ENCODE data around the gene KRT23. TPM values are rescaled to one million over a fixed set of nuclear protein-coding genes. Genes with fewer than 3 reads are reported as not detected.

The KRT23 gene
- not detected in 2 replicates for total RNA-seq

GRCh38 chr17:40937384-40937819, at the start of gene KRT23:
Gene KRT23 (minus strand): TSS chr17:40937646. CDS start chr17:40936603, 1,043 bp downstream.
- intact Hi-C loops (cut with micrococcal nuclease): no loop called here

GRCh38 chr17:40986920-40987319, 49.5 kb upstream of the KRT23 start:
- intact Hi-C loops (cut with micrococcal nuclease): no loop called here

DNA sequence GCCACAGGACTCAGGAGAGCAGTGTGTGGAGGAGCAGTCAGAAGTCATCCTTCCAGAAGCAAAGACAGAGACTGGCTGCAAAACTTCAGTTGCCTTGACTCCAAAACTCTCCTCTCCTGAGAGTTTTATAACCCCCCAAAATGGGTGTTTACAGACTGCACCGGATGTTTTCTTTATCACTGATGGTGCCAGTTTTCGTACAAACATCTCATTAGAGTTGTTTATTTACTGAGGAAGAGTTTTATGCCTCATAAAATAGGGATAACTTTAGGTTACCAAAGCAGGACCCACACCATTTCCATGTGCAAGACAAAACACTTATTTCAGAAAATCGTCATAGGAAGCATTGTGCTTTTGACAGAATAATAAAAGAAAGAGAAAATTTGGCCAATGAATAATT, 46.8 kb upstream of the KRT23 start, which contains the start of gene KRT40:
KRT40 (minus strand) TSS at position 101 of the 400 bp plus-strand sequence; CDS start at position 48, 53 bp downstream.
- intact Hi-C loops (cut with micrococcal nuclease): no loop called here

DNA sequence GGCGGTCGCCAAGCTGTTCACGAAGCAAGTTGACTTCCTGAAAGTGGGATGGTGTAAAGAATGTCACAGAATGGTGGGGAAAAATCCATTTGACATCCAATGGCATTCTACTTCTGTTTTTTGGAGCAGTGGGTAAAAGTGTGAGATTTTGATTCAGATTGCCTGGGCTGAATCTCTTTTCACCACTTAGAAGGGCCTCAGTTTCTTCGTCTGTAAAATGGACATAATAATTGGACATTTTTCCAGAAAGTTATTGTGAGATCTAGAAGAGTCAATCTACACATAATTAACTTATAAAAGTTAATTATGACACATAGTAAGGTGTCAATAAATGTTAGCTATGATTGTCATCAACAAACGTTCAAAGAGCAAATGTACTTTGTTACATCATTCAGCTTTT, 43.7 kb upstream of the KRT23 start:
- intact Hi-C loops (cut with micrococcal nuclease): no loop called here

- intact Hi-C loops (cut with micrococcal nuclease): no loop called here
Observed at GRCh38 chr17:40980596-40980995, 43.1 kb upstream of the KRT23 start.

DNA sequence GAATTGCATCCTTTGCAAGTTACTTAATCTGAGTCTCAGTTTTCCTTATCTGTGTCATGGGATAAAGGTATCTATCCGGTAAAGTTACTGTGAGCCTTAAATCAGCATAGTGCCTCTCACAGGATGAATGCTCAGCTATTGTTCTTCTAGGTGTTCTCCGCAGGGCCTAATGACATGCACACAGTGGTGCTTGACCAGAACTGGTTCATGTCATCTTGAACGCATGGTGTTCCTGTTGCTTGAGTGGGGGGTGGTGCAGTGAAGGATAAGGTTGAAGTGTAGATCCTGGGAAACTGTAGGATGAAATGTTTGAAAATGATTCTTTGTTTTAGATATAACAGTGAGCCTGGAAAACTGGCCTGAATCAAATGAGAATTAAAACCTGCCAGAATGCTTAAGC, 42.7 kb upstream of the KRT23 start:
- intact Hi-C loops (cut with micrococcal nuclease): no loop called here

DNA sequence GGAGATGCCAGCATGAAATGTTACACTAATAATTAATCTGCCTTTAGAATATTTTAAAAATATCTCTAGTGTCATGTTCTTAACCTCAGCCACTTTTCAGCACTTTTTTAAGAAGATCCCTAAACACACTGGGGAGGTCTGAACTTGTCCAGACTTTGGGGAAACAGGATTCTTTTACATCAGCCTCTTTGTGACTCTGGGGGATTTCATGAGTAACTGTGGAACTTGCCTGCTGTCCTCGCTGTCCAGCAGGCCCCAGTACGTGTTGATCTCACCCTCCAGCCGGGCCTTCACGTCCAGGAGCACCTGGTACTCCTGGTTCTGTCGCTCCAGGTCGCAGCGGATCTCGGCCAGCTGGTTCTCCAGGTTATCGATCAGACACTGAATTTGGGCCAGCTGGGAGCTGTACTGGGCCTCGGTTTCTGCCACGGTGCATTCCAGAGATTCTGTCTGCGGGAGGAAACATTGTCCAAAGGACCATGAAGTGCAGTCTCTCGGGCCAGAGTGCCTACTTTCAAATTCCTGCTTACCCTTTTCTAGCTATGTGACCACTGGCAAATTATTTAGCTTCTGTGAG, 41.2 kb upstream of the KRT23 start:
- intact Hi-C loops (cut with micrococcal nuclease): no loop called here

GRCh38 chr17:40975516-40975915, 38.1 kb upstream of the KRT23 start:
- intact Hi-C loops (cut with micrococcal nuclease): no loop called here

DNA sequence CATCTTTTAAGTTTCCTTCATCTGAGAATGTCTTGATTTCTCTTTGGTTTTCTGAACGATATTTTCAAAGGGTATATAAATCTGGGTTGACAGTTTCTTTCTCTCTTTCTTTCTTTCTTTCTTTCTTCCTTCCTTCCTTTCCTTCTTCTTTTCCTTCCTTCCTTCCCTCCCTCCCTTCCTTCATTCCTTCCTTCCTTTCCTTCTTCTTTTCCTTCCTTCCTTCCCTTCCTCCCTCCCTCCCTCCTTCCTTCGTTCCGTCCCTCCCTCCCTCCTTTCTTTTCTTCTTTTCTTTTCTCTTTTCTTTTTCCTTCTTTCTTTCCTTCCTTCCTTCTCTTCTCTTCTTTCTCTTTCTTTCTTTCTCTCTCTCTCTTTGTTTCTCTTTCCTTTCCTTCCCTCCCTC, 36.9 kb upstream of the KRT23 start:
- intact Hi-C loops (cut with micrococcal nuclease): no loop called here

GRCh38 chr17:40967582-40967981, 30.1 kb upstream of the KRT23 start:
- intact Hi-C loops (cut with micrococcal nuclease): no loop called here

GRCh38 chr17:40966848-40967247, 29.4 kb upstream of the KRT23 start, which contains the start of gene KRT39:
Gene KRT39 (minus strand): TSS chr17:40966948. CDS start chr17:40966856, 92 bp downstream.
- intact Hi-C loops (cut with micrococcal nuclease): no loop called here

DNA sequence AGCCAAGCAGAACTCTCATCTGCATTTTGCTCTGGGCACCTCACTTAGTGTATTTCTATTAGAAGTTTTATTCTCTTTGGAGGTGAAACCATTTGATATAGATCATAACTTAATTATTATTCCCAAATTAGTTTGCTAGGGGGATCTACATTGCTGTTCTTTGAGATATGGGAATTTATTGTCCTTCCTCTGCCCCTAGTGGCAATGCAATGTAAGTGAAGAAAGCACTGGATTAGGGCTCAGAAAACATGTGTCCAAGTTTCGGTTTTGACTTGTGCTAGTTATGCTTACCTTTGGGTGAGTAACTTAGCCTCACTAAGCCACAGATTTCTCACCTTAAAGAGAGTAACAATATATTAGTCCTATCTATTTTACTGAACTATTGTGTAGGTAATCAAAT, 26.4 kb upstream of the KRT23 start:
- intact Hi-C loops (cut with micrococcal nuclease): no loop called here

DNA sequence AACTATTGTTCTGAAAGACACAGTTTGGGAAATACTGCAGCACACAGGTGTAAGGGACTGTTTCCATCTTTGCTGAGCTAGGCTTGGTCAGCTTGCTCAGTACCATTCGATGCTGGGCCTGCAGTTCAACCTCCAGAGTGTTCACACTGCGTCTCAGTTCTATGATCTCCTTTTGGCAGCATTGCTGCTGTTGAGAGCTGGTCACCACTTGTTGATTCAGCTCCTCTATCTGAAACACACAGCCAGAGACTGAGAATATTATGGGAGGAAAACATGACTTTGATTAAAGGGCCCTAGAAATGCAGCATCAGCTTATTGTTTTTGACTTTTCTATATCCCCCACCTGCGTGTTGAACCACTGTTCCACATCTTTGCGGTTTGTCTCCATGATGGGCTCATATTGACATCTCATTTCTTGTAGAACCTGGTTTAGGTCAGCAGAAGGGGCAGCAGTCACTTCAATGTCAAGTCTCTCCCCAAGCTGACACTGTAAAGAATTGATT, 24.7 kb upstream of the KRT23 start:
- intact Hi-C loops (cut with micrococcal nuclease): no loop called here

DNA sequence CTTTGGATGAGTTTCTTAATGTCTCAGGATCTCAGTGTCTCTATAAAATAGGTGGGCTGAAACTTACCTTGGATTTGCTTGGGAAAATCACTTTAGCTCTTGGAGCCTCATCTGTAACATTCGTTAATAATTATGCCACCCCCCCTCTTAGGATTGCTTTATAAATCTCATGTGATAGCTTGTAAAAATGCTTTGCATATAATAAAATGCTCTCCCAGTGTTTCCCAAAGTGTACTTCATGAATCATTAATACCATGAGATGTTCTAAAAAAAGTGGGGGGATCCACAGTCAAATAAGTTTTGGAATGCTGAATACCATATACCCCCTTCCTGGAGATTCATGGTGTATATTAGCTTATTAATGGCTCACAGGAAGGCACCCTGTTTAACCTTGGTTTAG, 24.1 kb upstream of the KRT23 start:
- intact Hi-C loops (cut with micrococcal nuclease): no loop called here

DNA sequence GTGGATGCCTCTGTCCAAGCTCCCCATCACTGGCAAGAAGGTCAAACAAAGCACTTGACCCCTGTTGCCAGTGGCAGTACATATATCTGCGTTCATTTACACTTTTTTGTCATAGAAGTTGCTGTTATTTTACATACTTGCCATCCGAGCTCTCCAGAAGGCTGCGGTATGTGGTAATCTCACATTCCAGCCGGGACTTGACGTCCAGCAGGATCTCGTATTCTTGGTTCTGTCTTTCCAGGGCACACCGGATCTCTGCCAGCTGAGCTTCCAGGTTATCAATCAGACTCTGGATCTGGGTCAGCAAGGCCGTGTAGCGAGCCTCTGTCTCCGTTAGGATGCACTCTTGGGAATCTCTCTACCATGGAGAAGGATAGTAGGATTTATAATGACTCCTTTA, 22.7 kb upstream of the KRT23 start:
- intact Hi-C loops (cut with micrococcal nuclease): no loop called here

- intact Hi-C loops (cut with micrococcal nuclease): no loop called here
Observed at GRCh38 chr17:40958086-40958953, 20.9 kb upstream of the KRT23 start.

GRCh38 chr17:40956401-40957254, 19.2 kb upstream of the KRT23 start:
- intact Hi-C loops (cut with micrococcal nuclease): no loop called here

DNA sequence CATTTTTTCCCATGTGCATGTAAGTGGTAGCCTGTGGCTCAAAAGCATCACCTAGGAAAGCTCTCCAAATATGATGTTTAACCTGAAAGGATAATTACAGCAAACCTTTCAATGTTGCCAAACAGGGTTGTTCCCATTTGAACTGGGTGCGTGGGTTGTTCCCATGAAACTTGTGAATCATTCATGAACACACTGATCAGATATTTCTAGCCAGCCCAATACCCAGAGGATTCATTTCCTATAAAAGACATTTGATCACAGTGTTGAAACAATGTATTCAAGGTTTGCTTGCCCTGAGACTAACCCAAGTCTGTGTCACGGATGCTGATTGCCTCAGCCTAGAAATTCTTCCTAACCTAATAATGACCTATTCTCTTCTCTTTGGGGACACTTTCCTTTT, 16.4 kb upstream of the KRT23 start:
- intact Hi-C loops (cut with micrococcal nuclease): no loop called here

DNA sequence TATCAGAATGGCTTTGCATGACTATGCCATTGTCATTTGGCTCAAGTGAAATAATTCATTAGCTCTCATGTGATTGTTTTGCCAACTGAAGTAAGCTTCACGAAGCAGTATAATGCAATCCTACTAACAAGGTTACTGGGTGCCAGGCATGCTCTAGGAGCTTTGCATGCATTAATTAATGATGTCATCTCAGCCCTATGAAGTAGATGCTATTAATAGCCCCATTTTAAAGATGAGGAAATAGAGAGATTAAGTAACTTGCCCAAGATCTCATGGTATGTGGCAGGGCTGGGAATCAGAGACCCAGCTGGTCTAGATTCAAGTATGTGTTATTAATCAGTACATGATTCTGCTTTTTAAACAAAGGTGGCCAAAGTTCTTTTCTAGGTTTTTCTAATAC, 15.2 kb upstream of the KRT23 start:
- intact Hi-C loops (cut with micrococcal nuclease): no loop called here

DNA sequence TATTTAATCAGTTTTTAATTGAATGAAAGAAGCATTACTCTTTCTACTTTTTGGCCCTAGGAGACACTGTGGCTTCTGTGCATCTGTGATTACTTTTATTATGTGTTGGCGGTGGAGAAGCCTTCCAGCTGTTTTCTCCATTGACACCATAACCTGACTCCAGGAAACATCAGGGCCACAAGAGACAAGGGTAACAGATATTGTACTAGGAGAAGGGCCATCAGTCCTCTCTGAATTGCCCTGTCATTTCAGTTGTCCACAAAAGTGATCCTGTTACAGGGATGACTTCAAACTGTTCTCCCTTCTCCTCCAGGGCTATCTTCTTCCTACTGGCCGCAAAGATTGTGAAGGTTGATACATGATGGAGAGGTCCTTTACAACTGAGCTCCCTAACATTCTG, 14.7 kb upstream of the KRT23 start:
- intact Hi-C loops (cut with micrococcal nuclease): no loop called here

DNA sequence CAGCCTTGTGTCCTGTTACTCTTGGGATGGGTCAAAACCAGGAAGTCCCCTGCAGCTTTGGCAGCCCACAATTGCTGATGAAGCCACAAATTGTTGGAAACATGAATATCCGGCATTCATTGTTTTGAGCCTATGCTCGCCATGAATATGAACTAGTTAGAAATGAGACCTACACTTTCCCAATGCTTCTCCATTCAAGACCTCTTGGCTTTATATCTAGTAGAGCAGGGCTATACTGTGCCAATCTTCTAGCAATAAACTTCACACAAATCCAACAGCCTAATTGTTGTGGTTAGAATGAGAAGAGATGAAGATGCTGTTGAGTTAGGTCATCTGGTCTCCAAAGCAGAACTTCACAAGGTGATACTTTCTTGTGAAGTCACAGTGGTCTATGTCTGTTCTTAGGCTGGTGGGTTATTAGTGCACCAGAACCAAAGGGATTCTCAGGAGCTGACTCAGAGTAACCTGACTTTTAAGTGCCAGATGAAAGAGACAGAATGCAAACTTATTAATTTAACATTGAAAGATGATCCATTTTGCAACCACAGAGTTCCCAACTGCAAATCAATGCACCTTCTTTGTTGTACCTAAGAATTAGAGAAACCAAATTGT, 13.7 kb upstream of the KRT23 start:
- intact Hi-C loops (cut with micrococcal nuclease): no loop called here

Measured in T-helper 1 cell treated with Interleukin-12 subunit alpha and Interleukin-12 subunit beta and Interleukin-4 antibody, amounts not matched to agents 30 ng/mL and 1 ng/mL, for 36 hours (primary cell).